CD4-positive, alpha-beta T cell (primary cell): ENCODE measurements around the gene PRCP. TPM values are rescaled to one million over a fixed set of nuclear protein-coding genes. Genes with fewer than 3 reads are reported as not detected.

ENCODE experiments used
- ATAC-seq: fragments of 200-7000 bp; cut with Tn5 transposase; one replicate; pipeline ENCODE4 v1.10.0; 2022; ENCODE audit warnings: mild to moderate bottlenecking; ENCODE audit not compliant: poor library complexity
- CTCF ChIA-PET: fragments of 350-600 bp; sonication (Branson Sonifier 250); formaldehyde crosslinking; loops from one replicate; lab custom pipeline; 2021; ENCODE audit warnings: antibody characterized with exemption, inconsistent platforms; lab: Charles Lee
- POLR2A ChIA-PET: fragments of 350-600 bp; sonication (Branson Sonifier 250); formaldehyde crosslinking; loops from one replicate; lab custom pipeline; 2021; ENCODE audit warnings: antibody characterized with exemption, inconsistent platforms; lab: Charles Lee
- DNase-seq, 14 experiments: peaks; one replicate each; pipeline ENCODE4 v3.0.0-alpha.2; 2013 to 2020; ENCODE audit warnings: mixed read lengths in 2 of 14
- H3K27ac ChIP-seq, 2 donors: one replicate each; pipeline versions ENCODE4 v1.5.1 to v1.7.0; 2013; ENCODE audit warnings: low read length in 2 of 2, low read depth in 1 of 2, mild to moderate bottlenecking in 1 of 2
- H3K27me3 ChIP-seq, 2 experiments: 1 replicate in 1 of 2; 2 replicates in 1 of 2; pipeline versions ENCODE4 v1.6.1 to v1.7.0; 2013; ENCODE audit warnings: low read length in 2 of 2, control low read depth in 1 of 2, mild to moderate bottlenecking in 1 of 2, moderate library complexity in 1 of 2; ENCODE audit not compliant: insufficient read depth in 2 of 2, control insufficient read depth in 1 of 2
- H3K36me3 ChIP-seq: one replicate; pipeline ENCODE4 v1.6.1; 2013; ENCODE audit warnings: low read length, control low read depth; ENCODE audit not compliant: insufficient read depth
- H3K4me1 ChIP-seq: one replicate; pipeline ENCODE4 v1.6.1; 2013; ENCODE audit warnings: low read length, control low read depth; ENCODE audit not compliant: insufficient read depth
- H3K4me3 ChIP-seq: one replicate; pipeline ENCODE4 v1.5.1; 2013; ENCODE audit warnings: mild to moderate bottlenecking, low read length, moderate library complexity
- H3K9me3 ChIP-seq, 2 experiments: 1 replicate in 1 of 2; 2 replicates in 1 of 2; pipeline versions ENCODE4 v1.6.1 to v1.7.0; 2013; ENCODE audit warnings: low read length in 2 of 2, mild to moderate bottlenecking in 2 of 2, control low read depth in 1 of 2, moderate library complexity in 1 of 2; ENCODE audit not compliant: control insufficient read depth in 1 of 2, insufficient read depth in 1 of 2
- H3K27ac Mint-ChIP-seq: one replicate; pipeline ENCODE4 v1.8.0; 2020; ENCODE audit warnings: mixed read lengths
- H3K27me3 Mint-ChIP-seq: one replicate; pipeline ENCODE4 v1.8.0; 2021; ENCODE audit warnings: mixed read lengths
- H3K36me3 Mint-ChIP-seq: one replicate; pipeline ENCODE4 v1.8.0; 2021; ENCODE audit warnings: low read depth, mixed read lengths
- H3K4me1 Mint-ChIP-seq: one replicate; pipeline ENCODE4 v1.8.0; 2021; ENCODE audit warnings: low read depth, mixed read lengths
- H3K4me3 Mint-ChIP-seq: one replicate; pipeline ENCODE4 v1.8.0; 2020; ENCODE audit warnings: mild to moderate bottlenecking, mixed read lengths
- H3K9me3 Mint-ChIP-seq: one replicate; pipeline ENCODE4 v1.8.0; 2020; ENCODE audit warnings: mixed read lengths
- intact Hi-C, 2 experiments: fragments of 100-400 bp; cut with DNase I in 1 of 2; cut with micrococcal nuclease in 1 of 2; formaldehyde crosslinking; loops; one replicate each; pipeline versions ENCODE4 v1.15.1 to v1.9.0; 2023 to 2025; cut with DNase I, micrococcal nuclease
- total RNA-seq, 174 experiments: library from RNA in 2 of 174; stranded (reverse) in 2 of 174; gene quantifications; one replicate each; pipeline ENCODE4 v1.2.3 and lab custom pipeline; 2021 to 2026
- TF ChIP-seq, protein P1 (sequence below): fragments of 200-600 bp; IDR thresholded peaks from one replicate; pipeline ENCODE4 v1.8.0; 2022; ENCODE audit warnings: antibody characterized with exemption, mild to moderate bottlenecking

Gene PRCP
- total RNA-seq, 2 experiments from 2014 or later: 13.7 to 16.0 TPM

DNA sequence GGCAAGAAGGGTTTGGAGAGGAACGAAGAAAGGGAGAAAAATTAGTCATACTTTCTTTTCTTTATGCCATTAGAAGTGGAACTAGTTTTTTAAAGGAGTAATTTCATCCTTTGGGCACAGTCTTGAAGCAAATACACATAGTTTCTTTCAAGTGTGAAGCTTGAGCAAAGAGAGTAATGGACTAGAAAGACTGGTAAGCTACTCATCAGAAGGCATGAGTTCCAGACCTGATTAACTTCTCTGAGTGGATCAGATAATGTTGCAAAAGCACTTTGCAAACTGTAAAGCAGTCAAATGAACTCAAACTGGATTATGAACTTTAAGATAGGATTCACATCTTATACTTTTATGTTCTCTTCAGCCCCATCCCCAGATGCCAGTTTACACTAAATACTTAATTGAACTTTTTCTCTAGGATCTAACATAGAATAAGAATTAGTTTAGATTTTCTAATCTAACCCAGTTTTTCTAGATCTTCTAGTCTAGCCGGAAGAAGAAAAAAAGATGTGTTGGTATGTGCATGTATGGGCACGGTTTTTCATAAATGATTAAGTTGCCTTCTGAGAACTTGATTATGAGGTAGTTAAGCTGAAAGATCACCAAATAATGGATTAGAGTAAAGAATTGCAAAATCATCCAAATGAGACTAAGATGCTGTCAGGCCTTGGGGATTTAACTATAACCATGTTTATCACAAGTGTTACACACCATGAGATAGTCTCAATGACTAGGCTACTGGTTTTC lies 3.8 kb upstream of the PRCP start:
- no peak for DNase-seq
- peaks cover 29% of the 10 kb centered on the region for H3K4me1 ChIP-seq
- no peaks in the 10 kb centered on the region for H3K27me3 ChIP-seq
- H3K27ac ChIP-seq: no peak overlapping the region
- Mint-ChIP-seq H3K9me3 (no peaks in the 10 kb centered on the region), H3K27ac (no peak overlapping the region), H3K4me3 (no peak overlapping the region), H3K36me3 (peaks cover 12% of the 10 kb centered on the region), H3K27me3 (no peaks in the 10 kb centered on the region), H3K4me1 (peaks cover 48% of the 10 kb centered on the region)
- H3K36me3 ChIP-seq: no peaks in the 10 kb centered on the region
- no peak overlapping the region for H3K4me3 ChIP-seq
- intact Hi-C loops: loop anchor here in 1 of 2 experiments (2.0 kb wide), 4 partner anchors 35 to 381 kb away; no protein-coding TSS in a partner anchor
- ChIA-PET POLR2A (interaction anchor here (2.0 kb wide), 1 partner anchor 253 kb away, joined by 6 read pairs; the partner anchor contains the start of gene PCF11), CTCF (interaction anchor here (1.4 to 1.5 kb wide), 2 partner anchors 37 to 346 kb away, joined by 4 to 7 read pairs; no protein-coding TSS in a partner anchor)
- no peaks in the 10 kb centered on the region for H3K9me3 ChIP-seq
- TF ChIP-seq, protein P1, sequence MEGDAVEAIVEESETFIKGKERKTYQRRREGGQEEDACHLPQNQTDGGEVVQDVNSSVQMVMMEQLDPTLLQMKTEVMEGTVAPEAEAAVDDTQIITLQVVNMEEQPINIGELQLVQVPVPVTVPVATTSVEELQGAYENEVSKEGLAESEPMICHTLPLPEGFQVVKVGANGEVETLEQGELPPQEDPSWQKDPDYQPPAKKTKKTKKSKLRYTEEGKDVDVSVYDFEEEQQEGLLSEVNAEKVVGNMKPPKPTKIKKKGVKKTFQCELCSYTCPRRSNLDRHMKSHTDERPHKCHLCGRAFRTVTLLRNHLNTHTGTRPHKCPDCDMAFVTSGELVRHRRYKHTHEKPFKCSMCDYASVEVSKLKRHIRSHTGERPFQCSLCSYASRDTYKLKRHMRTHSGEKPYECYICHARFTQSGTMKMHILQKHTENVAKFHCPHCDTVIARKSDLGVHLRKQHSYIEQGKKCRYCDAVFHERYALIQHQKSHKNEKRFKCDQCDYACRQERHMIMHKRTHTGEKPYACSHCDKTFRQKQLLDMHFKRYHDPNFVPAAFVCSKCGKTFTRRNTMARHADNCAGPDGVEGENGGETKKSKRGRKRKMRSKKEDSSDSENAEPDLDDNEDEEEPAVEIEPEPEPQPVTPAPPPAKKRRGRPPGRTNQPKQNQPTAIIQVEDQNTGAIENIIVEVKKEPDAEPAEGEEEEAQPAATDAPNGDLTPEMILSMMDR: no peak
- ATAC-seq: no peak

DNA sequence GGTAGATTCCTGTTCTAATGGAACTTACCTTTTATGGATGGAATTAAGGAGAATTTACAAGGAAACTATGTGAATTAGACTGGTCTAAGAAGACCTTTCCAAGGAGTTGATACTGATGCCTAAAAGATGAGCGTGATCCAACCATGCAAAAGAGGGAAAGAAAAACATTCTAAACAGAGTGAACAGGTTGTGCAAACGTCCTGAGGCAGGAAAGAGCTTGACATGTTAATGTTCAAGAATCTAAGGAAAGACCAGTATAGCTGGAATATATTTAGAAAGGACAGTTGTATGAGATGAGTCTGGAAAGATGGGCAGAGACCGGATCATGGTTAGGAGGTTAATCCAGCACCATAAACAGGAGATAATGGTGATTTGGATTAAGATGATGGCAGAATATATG lies 2.6 kb upstream of the PRCP start:
- H3K4me3 Mint-ChIP-seq: peak overlapping the region; percentile 57
- Histone ChIP-seq H3K27ac (no peak overlapping the region), H3K9me3 (no peaks in the 10 kb centered on the region), H3K36me3 (no peaks in the 10 kb centered on the region), H3K27me3 (no peaks in the 10 kb centered on the region), H3K4me1 (peaks cover 35% of the 10 kb centered on the region), H3K4me3 (no peak overlapping the region)
- H3K4me1 Mint-ChIP-seq: peaks cover 47% of the 10 kb centered on the region
- POLR2A ChIA-PET: interaction anchor here (3.6 kb wide), 1 partner anchor 255 kb away, joined by 208 read pairs; the partner anchor contains the start of gene PCF11
- no peaks in the 10 kb centered on the region for H3K9me3 Mint-ChIP-seq
- TF ChIP-seq, protein P1: no peak
- H3K36me3 Mint-ChIP-seq: peaks cover 12% of the 10 kb centered on the region
- no peak for ATAC-seq
- no peak overlapping the region for H3K27ac Mint-ChIP-seq
- intact Hi-C loops: loop anchor here in 1 of 2 experiments (2.0 kb wide), 1 partner anchor 292 kb away; no protein-coding TSS in a partner anchor
- H3K27me3 Mint-ChIP-seq: no peaks in the 10 kb centered on the region
- no peak for DNase-seq
- CTCF ChIA-PET: no interaction called here

DNA sequence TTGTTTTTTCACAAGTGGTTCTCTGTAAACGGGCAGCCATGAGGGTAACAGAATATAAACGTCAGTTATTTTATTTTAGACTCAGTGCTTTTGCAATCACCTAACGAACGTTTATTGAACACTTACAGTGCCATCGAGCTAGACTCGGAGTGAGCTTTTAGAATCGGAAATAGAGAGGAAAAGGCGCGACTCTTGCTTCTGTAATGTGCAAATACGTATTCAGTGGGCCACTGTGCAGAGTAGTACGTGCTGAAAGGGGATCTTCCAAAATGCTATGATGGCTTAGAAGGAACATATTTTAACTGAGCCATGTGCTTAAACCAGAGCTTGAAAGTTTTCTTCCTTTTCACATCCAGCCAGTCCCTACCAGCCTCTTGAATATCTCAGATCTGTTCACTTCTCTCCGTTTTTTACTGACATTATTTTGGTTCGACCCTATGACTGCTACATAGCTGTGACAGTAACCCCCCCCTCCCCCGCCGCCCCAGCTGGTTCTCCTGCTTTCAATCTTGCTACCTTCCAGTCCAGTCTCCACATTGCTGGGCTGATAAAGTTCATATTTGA lies 1.8 kb upstream of the PRCP start:
- Histone ChIP-seq H3K36me3 (no peaks in the 10 kb centered on the region), H3K4me1 (peaks cover 35% of the 10 kb centered on the region), H3K27me3 (no peaks in the 10 kb centered on the region), H3K27ac (peak overlapping the region; percentile 94 to 98), H3K9me3 (no peaks in the 10 kb centered on the region), H3K4me3 (peak overlapping the region; percentile 74)
- peaks cover 46% of the 10 kb centered on the region for H3K4me1 Mint-ChIP-seq
- ATAC-seq (no peak), DNase-seq (no peak)
- H3K27ac Mint-ChIP-seq: peak overlapping the region; percentile 97
- intact Hi-C loops: loop anchor here (1.0 to 2.0 kb wide), 7 partner anchors 18 to 383 kb away; partner anchors contain the start of genes ANKRD42 (in 1 of the 2) and PCF11 (in 1 of the 2)
- no peaks in the 10 kb centered on the region for H3K9me3 Mint-ChIP-seq
- no peaks in the 10 kb centered on the region for H3K27me3 Mint-ChIP-seq
- ChIA-PET POLR2A (interaction anchor here (0.6 to 4.0 kb wide), 31 partner anchors 10 to 384 kb away, joined by 3 to 208 read pairs (median 5); partner anchors contain the start of genes ANKRD42, CCDC90B, PCF11 and RAB30), CTCF (interaction anchor here (0.6 to 1.8 kb wide), 8 partner anchors 25 to 384 kb away, joined by 3 to 9 read pairs (median 4); partner anchors contain the start of gene CCDC90B)
- H3K36me3 Mint-ChIP-seq: peaks cover 12% of the 10 kb centered on the region
- peak overlapping the region; percentile 99 for H3K4me3 Mint-ChIP-seq
- TF ChIP-seq, protein P1: no peak
